ENCODE results near the gene RARA.
"Not testable (repeated sequence)": the region's sequence is repeated elsewhere in the genome, so short reads cannot be mapped to it uniquely, and the experiment has no call there.

RARA gene

DNA sequence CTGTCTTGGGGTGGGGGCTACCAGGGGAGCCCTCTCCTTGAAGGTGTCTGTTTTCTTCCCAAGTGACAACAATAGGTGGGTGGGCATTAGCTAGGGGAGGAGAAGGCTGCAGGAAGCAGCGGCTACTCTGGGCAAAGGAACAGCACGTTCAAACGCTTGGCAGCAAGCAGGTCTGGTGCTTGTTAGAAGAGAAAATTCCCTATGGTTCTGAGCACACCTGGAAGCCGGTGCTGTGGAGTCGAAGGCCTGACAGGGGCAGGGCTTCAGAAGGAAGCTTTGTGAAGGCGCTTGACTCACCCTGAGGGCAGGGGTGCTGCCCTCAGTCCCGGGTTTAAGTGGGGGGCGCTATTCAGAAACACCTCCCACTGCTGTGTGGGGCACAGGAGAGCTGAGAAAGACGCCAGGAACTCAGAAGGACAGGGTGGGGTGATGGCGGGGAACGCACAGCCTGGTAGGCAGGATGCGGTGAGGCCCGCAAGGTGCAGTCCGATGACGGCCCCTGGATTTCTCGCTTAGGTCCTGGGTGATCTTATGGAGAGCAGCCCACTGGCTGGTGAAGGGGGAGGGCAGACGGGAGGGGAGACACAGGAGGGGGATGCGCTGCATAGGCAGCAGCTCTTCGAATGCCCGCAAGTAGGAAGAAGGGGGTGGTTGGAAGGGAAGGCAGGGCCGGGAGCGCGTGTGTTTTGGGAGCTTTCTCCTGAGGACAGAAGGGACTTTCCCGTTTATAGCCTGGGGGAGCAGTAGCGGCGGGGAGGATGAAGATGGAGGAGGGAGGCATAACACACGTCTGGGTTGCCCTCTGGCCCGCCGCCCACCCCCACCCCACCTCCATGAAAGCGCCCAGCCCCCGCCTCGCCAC is 52.3 kb downstream of the RARA start:
- DNase-seq = no peak

DNA sequence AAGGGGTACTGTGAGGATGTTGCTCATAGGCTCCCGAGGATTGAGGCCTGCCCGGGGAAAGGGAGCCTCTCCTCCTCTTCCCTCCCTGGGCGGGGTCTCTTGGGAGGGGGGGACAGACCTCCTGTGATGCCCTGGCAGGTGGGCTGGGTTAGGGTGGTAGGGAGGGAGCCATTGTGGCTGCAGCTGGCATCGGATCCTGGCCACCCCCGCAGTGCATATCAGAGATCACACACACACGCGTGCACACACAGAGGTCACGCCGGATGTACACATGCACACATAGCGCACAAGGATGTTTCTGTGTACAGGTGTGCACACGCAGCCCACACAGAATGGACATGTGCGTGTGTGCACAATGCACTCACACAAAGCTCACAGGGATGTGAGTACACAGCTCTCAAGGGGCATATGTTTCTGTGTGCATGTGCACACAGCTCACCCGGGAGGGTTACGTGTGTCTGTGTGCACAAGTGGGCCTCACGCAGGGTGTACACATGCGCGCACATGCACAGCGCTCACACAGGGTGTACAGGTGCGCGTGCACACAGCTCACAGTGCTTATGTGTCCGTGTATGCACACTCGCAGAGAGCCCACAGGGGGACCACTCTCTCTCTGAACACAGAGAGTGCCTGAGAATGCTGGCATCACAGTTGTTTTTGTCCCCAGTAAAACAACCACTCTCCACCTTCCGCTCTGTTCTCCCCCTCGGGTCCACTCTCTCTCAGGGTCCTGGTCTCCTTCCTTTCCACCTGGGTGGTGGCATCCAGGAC is 53.1 kb downstream of the RARA start:
- DNase-seq = no peak

DNA sequence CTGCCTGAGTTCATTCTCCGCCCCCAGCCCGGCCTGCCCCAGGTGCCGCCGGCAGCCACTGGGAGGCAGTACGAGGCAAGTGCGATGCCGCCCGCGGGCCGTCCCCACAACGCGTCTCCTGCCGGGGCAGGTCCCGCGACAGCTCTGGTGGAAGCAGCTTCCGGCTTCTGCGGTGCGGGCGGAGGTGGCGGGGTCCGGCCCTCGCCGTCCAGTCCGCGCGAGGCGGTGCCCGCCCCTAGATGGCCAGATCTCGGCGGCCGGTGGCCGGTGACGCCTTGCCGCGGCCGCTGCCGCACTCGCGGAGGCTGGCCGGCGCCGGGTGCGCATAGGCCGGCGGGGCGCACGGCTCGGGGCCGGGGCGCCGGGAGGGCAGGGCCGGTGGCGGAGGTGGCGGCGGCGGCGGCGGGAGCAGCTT is 53.7 kb downstream of the RARA start:
- DNase-seq = peak; percentile 77

DNA sequence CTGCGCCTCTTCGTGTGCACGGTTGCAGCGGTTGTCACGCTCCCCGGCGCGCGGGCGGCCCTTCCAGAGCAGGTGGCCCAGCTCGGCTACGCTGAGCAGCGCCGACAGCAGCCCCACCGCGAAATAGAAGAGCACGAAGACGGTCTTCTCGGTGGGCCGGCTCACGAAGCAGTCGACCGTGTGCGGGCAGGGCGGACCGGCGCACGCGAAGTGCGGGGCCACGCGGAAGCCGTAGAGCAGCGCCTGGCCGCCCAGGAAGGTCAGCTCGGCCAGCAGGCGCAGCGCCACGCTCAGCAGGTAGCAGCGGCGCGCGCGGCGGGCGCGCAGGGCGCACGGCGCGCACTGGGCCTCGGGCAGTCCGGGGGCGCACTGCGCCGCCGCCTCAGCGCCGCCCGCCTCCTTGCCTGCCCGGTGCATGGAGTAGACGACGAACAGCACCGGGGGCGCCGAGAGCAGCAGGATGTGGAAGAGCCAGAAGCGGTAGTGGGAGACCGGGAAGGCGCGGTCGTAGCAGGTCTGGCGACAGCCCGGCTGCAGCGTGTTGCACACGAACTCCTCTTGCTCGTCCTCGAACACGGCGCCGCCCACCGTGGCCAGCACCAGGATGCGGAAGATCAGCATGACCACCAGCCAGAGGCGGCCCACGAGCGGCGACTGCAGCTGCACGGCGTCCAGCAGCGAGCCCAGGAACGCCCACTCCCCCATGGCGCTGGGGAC is 54.3 kb downstream of the RARA start:
- peak; percentile 21 for DNase-seq

DNA sequence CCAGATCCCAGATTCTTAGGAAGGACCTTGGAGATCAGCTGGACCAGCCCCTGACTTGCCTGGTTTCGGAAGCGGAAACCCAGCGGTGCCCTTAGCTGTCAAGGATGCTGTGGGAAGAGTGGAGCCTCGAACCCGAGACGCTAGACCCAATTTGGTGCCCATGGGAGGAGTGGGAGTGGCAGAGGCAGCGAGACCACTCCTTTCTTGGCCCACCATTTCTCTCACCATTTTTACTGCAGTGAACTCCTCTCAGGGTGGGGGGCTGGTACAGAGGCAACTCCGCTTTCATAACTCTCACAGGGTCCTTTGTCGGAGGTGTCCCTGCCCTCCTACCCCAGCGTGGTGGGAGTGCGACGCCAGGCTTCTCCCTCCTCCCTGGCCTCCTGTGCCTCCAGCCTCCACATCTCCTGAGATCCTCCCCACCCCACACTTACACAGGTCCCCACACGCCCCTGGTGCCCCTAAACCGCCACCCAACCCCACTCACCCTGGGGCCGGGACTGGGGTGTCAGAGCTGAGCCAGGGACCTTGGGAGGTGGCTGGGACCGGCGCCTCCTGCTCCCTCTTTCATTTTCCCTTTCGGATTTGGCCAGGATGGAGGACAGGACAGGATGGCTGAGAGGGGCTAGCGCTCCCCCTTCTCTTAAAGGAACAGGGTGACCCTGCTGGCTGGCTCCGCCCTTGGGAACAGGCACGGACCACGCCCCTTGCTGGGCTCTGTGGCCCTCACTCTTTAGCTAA is 55.3 kb downstream of the RARA start, which contains the start of gene GJD3:
Gene GJD3, minus strand, starts transcription at position 617 of the 741 bp plus-strand sequence. CDS start 922 bp downstream, outside the sequence.
- DNase-seq = no peak

DNA sequence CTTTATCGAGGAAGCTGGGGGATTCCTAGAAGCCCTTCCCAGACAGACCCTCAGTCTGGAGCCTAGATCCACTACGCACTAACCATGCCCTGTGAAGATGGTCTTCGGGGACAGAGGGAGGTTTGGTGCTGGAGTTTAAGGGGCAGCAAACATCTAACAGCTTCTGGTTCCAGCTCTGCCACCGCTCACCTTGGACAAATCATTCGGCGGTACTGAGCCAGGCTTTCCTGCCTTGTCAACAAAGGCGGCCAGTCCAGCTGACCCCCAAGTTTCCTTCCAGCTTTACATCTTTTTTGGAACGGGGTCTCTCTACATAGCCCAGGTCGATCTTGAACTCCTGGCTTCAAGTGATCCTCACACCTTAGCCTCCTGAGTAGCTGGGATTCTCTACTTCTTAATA is 55.9 kb downstream of the RARA start:
- DNase-seq = no peak

DNA sequence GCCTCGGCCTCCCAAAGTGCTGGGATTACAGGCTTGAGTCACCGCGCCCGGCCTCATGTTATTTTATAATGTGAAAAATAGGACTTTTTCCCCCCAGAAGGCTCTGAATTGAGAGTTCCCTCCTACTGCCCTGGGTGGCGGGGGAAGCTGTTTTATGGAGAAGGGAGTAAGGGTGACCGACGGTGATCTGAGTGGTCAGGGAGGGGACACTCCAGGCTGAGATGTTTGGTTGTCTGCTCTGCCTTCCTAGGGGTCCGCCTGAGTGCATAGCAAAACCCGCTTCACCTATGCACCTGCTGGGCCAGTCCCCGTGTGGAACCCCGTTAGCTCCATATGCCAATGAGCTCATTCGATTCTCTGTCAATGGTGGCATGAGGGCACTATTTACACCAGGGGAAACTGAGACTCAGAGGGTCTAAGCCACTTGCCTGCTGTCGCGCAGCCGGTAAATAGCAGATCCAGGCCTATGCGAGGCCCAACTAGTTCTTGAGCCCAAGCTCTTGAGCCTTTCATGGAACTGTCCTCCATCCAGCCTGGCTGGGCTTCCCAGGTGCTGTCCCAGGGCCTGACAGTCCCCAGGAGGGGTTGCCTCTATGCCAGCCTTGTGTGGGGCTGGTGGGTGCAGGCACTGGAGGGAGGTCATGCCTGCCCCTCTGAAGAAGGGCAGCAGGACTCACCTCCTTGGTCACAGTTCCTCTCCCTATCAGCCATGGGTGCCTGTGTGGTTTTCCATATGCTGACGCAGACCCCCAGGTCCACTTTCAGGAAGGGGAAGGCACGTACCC is 57.3 kb downstream of the RARA start:
- no peak for DNase-seq

DNA sequence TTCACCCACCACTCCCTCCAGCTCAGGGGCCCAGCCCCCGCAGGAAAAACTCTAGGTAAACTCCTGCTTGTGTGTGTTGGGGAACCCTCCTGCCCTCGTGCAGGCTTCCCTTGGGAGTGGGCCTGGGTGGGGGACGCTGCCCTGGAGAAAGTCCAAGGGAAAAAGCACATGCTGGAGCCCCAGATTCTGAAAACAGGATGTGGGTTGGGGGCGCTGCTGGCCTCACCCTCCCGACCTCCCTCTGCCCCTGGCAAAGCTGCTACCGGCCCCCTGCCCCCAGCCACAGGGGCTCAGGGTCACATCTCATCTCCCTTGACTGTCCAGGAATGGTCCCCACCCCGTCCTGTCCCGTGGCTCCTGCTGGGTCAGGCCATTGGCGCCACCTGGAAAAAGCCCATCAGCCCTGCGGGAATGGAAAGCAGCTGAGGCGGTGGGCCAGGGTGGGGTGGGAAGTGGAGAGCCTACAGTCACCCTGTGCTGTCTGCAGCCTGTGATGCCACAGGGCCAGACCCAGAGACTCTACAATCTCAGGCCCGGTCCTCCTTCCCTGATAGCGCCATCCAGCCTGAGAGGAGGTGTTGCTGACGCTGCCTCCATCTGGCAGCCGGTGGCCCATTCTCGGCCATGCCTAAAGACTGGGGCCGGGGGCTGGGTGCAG is 58.0 kb downstream of the RARA start:
- no peak for DNase-seq

DNA sequence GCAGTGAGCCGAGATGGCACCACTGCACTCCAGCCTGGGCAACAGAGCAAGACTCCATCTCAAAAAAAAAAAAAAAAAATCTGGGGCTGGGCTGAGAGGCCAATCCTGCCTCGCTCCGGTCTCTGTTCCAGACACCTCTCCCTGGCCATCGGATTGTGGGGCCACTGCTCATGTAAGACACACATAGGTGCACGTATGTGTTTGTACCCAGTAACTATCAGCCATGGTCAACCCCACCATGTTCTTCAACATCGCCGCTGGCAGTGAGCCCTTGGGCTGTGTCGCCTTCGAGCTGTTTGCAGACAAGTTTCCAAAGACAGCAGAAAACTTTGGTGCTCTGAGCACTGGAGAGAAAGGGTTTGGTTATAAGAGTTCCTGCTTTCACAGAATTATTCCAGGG is 58.7 kb downstream of the RARA start:
- DNase-seq = not testable (repeated sequence)

DNA sequence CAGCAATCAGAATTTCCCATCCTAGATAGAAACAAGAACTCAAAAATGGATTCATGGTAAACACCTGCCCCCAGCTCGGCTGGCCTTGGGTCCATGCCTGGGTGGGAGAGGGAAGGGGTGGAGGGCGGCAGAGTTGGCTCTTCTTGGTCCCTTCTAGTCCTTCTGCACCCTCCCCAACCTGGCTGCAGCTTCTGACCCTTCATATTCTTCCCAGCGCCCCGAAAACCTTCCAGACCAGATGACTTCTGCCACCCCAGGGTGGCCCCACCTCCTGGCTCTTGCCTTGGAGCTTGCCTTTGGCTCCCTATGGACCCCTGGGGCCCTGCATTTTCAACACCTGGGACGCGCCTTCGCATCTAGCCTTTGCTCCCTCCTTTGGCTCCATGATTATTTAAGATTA is 60.9 kb downstream of the RARA start:
- no peak for DNase-seq

DNA sequence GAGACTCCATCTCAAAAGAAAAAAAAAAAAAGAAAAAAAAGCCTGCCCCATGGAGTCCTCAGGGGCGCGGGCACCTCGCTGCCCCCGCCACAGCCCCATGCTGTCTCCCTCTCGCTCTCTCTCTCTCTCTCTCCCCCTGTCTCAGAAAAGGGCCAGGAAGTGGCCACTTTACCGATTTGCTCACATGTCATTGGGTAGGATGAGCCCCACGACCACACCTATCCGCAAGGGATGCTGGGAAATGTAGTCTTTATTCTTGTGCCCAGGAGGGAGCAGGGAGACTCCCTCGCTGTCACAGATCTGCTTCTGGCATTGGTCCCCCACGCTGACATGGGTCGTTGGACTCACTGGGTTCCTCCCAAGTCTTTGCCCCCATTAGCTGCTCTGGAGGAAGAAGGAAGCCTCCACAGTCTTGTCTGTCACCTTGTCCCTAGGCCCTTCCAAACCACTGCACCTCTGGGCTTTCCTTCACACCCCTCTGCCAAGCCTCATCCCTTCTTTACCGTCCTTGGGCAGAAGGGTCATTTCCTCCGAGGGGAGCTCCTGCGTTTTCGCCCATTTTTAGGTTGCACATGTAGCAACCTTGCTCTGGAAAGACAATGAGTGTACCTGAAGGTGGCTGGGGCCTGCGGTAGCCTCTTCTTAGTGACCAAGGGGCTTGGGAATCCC is 62.4 kb downstream of the RARA start:
- peak; percentile 66 for DNase-seq

DNA sequence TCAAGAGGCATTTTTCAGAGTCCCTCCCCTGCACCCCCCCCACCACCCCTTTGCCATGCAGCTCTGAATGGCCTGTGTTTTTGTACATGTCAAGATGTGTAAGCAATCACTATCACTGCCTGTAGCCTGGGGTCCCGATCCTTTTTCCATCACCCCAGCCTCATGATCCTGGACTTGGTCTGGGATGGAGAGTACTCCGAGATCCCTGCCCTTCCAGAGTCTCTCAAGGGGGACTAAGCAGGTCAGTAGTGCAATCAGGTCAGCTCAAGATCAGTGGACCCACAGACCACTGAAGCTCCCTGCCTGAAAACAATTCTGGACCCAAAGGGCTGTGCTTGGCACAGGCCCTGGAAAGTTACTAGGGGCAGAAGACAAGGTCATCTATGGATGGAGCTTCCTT is 63.1 kb downstream of the RARA start:
- no peak for DNase-seq

DNA sequence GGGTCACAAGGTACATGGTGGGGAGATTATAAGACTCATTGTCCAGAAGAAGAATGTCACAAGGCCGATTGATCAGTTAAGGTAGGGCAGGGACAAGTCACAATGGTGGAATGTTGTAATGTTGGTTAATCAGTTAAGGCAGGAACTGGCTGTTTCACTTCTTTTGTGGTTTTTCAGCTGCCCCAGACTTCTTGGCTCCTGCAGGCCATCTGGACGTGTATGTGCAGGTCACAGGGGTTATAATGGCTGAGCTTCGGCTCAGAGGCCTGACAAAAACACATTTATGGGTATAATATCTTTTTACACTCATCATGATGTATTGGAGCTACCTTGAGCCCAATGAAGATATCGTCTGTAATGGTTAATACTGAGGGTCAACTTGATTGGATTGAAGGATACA is 63.7 kb downstream of the RARA start:
- DNase-seq = not testable (repeated sequence)

DNA sequence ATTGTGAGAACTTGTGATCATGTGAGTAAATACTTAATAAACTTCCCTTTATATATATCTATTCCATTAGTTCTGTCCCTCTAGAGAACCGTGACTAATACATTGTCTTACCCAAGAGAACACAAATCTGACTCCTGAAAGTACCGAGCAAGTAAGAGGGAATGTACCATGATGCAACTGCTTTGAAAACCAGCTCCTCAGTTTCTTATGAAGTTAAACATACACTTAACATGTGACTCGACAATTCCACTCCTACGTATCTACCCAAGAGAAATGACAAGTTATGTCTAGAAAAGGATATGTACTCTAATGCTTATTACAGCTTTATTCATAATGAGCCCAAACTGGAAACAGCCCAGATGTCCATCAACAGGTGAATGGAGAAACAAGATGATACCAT is 64.3 kb downstream of the RARA start:
- no peak for DNase-seq

DNA sequence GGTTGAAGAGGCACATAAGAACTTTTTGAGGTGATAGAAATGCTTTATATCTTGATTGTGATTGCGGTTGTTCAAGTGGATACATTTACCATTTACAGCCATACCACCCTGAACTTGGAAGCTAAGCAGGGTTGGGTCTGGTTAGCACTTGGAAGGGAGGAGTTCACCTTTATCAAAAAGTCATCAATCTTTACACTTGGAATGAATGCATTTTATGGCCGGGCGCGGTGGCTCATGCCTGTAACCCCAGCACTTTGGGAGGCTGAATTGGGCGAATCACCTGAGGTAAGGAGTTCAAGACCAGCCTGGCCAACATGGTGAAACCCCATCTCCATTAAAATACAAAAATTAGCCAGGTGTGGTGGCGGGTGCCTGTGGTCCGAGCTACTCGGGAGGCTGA is 65.0 kb downstream of the RARA start:
- DNase-seq = no peak

DNA sequence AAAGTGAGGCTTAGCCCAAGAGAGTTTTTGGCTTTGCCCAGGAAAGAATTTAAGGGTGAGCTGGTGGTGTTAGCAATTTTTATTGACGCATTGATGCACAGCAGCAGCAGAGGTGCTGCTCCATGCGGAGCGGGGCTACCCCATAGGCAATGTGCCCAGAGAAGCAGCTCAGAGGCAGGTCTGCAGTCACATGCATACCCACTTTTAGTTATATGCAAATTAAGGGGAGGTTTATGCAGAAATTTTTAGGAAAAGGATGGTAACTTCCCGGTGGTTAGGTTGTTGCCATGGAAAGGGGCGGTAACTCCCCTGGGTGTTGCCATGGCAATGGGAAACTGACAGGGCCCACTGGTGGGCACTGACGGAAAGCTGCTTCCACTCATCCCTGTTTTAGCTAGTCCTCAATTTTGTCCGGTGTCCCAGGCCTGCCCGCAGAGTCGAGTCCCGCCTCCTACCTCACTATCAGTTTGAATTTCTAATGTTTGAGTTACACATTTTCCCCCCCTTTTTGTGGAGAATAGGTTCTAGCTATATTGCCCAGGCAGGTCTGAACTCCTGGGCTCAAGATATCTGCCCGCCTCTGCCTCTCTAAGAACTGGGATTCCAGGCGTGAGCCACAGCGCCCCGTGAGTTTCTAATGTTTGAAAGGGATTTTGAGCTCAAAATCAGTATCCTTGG is 66.0 kb downstream of the RARA start:
- no peak for DNase-seq

DNA sequence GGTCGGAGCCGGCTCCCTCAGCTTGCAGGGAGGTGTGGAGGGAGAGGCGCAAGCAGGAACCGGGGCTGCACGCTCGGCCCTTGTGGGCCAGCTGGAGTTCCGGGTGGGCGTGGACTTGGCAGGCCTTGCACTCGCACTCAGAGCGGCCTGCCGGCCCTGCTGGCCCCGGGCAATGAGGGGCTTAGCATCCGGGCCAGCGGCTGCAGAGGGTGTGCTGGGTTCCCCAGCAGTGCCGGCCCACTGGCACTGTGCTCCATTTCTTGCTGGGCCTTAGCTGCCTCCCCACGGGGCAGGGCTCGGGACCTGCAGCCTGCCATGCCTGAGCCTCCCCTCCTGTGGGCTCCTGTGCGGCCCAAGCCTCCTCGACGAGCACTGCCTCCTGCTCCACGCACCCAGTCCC is 66.8 kb downstream of the RARA start:
- DNase-seq = not testable (repeated sequence)

DNA sequence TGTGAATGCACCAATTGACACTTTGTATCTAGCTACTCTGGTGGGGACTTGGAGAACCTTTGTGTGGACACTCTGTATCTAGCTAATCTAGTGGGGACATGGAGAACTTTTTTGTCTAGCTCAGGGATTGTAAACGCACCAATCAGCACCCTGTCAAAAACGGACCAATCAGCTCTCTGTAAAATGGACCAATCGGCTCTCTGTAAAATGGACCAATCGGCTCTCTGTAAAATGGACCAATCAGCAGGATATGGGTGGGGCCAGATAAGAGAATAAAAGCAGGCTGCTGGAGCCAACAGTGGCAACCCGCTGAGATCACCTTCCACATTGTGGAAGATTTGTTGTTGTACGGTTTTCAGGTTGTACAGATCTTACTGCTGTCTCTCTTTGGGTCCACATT is 67.6 kb downstream of the RARA start:
- not testable (repeated sequence) for DNase-seq

DNA sequence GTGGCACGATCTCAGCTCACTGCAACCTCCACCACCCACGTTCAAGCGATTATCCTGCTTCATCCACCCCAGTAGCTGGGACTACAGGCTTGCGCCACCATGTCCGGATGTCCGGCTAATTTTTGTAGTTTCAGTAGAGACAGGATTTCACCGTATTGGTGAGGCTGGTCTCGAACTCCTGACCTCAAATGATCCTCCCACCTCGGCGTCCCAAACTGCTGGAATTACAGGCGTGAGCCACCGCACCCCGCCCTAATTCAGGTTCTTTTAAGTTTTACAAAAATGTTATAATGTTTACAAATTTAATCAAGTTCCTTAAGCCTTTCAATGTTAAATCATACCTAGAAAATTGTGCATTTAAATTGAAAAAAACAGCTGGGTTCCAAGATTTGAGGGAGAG is 68.9 kb downstream of the RARA start:
- no peak for DNase-seq

DNA sequence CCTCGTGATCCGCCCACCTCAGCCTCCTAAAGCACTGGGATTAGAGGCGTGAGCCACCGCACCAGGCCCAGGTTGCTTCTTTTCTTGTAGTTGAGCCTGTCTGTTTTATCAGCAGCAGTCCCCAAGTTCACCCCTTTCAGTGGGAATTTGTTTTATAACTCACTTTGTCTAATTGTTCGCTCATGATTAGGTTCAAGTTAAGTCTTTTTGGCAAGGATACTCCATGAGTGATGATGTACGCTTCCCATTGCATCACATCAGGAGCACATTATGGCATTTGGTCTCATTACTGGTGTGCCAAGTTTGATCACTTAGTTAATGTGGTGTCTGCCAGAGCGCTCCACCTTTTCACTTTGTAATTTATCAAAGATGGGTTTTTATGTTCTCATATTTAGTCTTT is 70.0 kb downstream of the RARA start:
- no peak for DNase-seq
